GM19035 (cell line): ENCODE results near the gene TSPAN7.
A peak's percentile ranks its signal among the peaks of the same experiment; 100 is the strongest.

ENCODE experiments used
- ATAC-seq: cut with Tn5 transposase; IDR thresholded peaks from one replicate; pipeline ENCODE4 v1.9.1; 2021; ENCODE audit not compliant: unreplicated experiment

The TSPAN7 gene

DNA sequence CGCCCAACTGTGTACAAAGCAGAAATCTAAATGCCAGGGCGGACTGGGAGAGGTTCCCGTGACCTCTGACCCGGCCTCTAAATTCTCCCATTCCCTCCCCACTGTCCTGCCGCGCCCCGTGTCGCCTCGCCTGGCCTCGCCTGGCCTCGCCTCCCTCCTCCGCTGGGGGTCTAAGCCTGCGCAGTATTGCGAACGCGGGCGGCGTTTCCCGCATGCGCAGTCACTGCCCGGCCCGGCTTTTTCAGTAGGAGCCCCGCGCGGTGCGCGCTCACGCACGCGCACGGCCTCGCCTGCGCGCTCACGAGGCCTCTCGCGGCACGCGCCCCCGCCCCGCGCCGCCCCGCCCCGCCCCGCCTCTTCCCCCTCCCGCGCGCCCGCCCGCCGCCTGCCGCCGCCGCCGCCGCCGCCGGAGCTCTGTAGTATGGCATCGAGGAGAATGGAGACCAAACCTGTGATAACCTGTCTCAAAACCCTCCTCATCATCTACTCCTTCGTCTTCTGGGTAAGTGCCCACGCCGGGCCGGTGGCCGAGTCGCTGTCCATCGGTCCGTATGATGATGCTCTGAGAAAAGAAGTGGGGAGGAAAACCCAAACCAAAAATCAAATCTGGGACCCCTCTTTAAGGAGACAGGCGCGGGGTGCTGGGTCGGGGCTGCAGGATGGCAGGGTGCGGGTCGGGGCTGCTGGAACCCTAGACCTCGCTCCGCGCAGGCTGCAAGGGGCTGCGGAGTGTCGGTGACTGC, at the start of gene TSPAN7:
Gene TSPAN7, plus strand, starts transcription at position 417 of the 743 bp plus-strand sequence. Its CDS starts 5 bp downstream, at position 422.
- peak; percentile 93 for ATAC-seq

DNA sequence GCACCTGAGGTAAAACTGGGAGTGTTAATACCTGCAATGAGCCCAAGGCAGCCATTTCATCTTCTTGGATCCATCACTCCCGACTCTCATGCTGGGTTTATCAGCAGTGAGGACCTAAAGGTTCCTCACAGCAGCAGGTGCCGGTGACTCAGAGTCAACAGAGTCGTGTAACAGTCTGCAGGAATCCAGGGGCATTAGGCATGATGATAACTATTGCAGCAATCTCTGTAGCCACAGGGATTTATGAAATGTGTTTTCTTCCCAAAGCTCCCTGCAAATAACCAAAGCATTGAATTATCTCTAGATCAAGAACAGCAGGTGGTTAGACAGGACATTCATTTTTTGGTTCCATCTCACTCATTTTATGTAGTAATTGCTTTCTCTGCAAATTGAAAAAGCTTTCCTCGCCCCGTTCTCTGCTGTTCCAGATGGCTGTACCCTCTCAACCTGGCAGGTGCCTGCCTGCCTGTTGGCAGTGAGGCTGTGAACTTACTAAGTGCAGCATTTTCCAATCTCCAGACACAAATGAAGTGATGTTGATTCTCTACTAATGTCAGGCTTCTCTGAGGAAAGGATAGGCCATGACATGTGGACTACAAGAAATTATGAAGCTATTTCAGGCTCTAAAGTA, 48.1 kb upstream of the TSPAN7 start:
- no peak for ATAC-seq

DNA sequence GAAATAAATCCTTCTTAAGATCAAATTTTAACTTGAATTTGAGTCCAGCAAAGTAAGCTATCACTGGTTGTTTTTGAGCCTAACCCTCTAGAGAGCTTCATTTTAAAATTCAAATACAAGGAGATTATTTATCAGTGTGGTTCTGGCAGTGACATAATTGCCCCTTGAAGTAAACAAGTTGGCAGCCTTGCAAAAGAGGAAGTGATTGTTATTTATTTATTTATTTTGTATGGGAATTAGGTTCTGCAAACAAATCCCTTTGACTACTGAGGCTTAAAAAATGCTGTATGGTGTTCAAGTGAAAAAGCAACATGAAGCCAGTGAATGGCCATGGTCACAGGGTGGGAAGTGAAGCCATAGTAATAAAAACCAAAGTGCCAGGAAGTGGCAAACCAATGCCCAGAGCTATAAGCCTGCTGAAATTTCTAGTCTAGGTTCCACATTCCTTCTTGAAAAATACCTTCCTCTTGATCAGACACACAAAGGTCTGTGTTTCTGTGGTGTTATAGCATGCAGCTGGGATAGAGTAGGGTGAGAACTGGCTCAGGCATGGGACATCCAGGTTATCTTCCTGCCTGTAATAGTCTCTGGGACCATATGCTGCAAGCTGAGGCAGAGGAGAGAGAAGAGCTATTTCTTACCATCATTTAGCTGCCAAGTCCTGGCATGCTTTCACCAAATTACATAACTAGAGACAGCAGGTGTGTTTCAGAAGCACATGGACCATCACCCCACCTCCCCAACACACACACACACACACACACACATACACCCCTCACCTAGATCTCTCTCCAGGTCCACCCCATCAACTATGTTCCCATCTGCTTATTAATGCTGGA, 47.1 kb upstream of the TSPAN7 start:
- ATAC-seq: no peak

DNA sequence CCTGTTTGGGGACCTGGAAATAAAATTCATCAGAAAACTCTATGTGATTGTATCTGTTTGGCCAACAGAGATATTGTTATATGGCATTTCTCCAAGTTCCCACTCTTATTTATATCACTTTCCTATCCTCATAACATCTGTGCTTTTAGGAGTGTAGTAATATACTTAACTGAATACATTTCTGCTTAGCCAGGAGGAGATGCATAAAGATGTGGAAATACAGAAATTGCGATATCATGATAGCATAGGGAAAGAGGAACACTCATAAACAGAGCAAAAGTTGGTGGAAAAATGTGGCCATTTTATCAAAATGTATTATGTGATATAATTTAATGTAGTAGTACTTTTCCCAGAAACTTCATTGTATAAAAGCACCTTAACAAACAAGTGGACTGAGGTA, 46.1 kb upstream of the TSPAN7 start:
- no peak for ATAC-seq

- ATAC-seq: no peak
These were observed 45.1 kb upstream of the TSPAN7 start for GRCh38 chrX:38516196-38516774.

- no peak for ATAC-seq
These were observed 41.7 kb upstream of the TSPAN7 start for GRCh38 chrX:38519651-38520050.

- ATAC-seq: no peak
These were observed 23.2 kb upstream of the TSPAN7 start for GRCh38 chrX:38538134-38538533.

DNA sequence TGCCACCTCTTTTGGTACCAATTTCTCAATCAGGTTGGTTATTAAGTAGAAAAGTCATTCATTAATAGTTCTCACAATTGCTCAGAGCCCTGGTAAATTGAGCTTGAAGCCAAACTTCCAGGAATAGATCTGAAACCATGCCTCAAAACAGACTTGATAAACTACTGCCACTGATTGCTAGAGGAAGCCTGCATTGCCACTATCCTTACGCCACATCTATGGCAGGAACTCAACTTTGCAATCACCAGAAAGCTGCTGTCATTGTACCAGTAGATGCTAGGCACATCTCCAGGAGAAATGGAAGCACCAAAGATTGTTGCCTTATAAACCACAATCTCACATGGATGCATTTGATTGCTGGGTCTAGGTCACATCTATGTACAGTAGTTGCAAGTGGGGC, 21.6 kb upstream of the TSPAN7 start:
- no peak for ATAC-seq

DNA sequence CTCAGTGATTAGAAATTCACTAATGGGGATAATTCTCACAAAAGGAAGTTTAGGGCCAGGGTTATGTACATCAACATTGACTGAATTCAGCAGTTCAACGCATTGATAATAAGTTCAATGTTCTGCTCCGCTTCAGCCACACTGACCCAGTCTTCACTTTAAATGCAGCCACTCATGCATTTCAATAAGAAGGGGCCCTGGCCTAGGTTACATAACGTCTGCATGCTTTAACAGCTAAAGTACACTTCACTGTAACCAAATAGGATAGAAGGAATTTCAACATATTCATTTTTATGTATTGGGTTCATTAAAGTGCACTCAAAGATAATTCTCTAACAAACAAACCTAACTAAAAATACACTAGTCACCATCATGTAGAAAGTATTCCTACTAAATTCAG, 12.8 kb upstream of the TSPAN7 start:
- ATAC-seq: no peak

- ATAC-seq: no peak
These were observed 8.6 kb upstream of the TSPAN7 start for GRCh38 chrX:38552721-38553120.

DNA sequence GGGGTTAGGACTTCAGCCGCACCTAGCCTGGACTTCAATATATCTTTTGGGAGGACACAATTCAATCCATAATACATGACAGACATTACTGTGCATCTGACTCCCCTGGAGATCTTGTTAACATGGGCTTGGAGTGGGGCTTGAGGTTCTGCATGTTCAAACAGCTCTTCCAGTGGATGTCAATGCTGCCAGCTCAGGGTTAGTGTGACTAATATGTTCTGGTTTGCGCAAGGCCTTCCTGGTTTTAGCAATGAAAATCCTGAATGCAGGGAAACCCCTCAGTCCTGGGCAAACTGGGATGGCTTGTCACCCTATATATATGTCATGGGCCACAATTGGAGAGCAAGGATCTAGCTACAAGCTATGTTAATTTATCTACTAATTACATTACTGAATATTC, 2.7 kb upstream of the TSPAN7 start:
- ATAC-seq: no peak

GRCh38 chrX:38560776-38561125, 591 bp upstream of the TSPAN7 start:
- no peak for ATAC-seq

DNA sequence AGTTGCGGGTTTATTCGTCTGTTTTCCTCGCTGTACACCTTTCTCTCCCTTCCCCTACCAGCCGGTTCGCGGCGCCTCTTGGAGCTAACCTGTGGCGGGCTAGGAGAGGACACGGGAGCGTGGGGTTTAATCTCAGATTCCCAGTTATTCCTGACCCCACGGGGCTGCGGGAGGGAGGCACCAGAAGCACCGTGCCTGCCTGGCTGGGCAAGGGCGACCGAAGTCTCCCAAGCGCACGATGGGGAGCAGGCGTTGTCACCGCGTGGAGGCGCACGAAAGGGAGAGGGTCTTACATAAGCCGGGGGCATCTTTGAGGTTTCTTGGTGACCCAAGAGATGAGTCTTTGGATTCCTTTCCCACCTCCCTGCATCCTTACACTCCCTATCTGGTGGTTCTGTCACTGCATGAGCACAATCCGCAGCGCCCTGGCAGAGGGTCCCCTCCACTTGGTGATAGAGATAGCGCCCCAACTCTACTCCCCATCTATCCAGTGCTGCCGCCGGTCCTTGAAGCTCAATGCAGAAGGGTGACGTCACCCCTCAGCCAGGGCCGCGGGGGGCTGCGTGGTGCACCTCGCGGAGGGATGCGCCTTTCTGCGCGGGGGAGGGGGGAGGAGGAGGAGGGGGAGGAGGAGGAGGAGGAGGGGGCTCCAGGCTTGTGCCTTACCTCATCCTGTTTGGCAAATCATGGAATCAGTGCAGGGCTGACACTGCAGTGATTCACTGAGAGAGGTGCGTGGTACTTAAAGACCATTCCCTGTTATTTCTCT, 793 bp downstream of the TSPAN7 start:
- no peak for ATAC-seq

- no peak for ATAC-seq
These were observed 1.7 kb downstream of the TSPAN7 start for GRCh38 chrX:38563030-38563429.

DNA sequence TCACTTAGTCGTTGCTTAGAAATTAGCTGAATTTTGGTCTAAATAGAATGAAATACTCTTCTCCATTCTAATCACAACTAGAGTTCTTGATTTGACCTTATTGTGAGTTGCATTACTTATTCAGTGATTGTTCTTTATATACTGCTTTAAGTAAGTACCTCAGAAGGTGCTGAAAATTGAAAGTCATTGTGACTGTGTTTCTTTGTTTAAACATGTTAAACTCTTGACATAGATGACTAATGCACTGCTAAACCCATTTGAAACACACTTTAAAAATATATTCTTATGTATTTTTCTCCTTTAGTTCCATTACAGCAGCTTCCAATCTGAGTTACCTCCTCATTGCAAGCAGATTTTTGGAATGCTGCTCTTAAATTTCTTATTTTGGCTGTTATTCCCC, 9.1 kb downstream of the TSPAN7 start:
- no peak for ATAC-seq

DNA sequence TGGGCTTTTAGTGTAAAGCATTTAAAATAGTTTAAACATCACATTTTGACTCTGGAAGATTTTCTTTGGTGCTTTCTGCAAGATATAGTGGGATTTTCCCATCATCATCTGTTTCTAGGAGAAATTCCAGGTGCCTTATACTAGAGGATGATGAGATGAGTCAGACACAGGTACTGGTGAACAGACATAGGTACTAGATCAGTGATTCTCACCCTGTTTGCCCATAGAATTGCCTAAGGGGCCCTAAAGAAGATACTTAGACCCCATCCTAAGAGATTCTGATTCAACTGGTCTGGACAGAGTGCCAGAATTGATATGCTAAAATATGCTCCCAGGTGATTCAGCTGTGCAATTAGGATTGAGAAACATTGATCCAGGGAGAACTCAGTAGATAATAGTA, 9.7 kb downstream of the TSPAN7 start:
- ATAC-seq: no peak

DNA sequence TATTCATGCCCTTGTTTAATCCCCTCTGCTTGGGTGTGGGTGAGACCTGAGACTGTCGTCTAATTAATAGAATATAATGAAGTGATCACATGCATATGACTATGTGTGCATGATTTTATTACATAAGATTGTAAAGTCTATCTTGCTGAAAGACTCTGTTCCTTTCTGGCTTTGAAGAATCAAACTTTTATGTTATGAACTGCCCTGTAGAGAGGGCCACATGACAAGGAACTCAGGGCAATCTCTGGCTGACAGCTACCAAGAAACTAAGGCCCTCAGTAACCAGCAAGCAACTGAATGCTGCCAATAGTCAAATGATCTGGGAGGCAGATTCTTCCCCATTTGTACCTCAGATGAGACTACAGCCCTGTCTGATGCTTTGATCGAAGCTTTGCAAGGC, 13.5 kb downstream of the TSPAN7 start:
- no peak for ATAC-seq

DNA sequence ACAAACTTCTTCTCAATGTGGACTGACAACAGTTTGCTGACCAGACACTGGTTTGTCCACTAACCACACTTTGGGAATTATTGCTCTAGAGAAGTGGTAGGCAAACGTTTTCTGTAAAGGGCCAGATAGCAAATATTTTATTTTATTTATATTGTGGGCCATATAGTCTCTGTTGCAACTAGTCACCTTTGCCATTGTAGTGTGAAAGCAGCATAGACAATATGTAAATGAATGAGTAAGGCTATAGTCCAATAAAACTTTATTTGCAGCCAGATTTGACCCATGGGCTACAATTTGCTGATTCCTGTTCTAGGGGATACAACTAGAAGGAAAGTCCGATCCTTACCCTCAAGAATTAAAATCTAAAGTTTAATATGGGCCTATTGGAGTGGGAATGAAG, 14.5 kb downstream of the TSPAN7 start:
- ATAC-seq: no peak

DNA sequence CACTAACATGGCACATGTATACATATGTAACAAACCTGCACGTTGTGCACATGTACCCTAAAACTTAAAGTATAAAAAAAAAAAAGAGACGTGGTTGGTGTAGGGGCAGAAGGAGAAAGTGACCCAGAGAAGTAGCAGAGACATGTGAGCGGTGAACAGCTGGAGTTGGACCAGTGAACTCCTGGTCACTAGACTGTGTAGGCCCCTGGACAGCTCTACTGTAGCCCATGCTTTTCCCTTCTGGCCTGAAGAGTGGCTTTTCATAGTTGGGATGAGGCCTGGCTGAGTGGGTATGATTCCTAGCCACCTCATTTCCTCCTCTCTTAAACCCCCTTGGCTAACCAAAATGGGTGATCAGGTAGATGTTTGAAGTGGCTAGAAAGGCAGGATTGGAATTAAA, 16.4 kb downstream of the TSPAN7 start:
- ATAC-seq: no peak

GRCh38 chrX:38578167-38578566, 16.8 kb downstream of the TSPAN7 start:
- ATAC-seq: no peak

- ATAC-seq: no peak
These were observed 21.8 kb downstream of the TSPAN7 start for GRCh38 chrX:38583181-38583580.
